Body of pancreas (tissue), 4 donors: ENCODE measurements around the gene U2AF2.

Experiments used
- CTCF ChIP-seq, 7 experiments: fragments of 450-650 bp in 4 of 7; fragments of 200-600 bp in 3 of 7; sonication (generic) in 3 of 7; IDR thresholded peaks; one replicate each; pipeline ENCODE4 v1.5.1; 2016 to 2019; ENCODE audit warnings: antibody characterized with exemption in 7 of 7
- POLR2A ChIP-seq, 3 donors: fragments of 450-650 bp; IDR thresholded peaks; one replicate each; pipeline ENCODE4 v1.6.1; 2016; ENCODE audit warnings: antibody characterized with exemption in 3 of 3, mild to moderate bottlenecking in 2 of 3

- TF ChIP-seq POLR2A (IDR thresholded peaks at IDR 0.05) (no peak), CTCF (IDR thresholded peaks at IDR 0.05) (no peak)
These were observed 32.4 kb upstream of the U2AF2 start for GRCh38 chr19:55622242-55622969.
